BJ (cell line): ENCODE results near the gene KIF17. TPM values are rescaled to one million over a fixed set of nuclear protein-coding genes. Genes with fewer than 3 reads are reported as not detected.

Experiments
- CTCF ChIA-PET: fragments of 350-600 bp; formaldehyde crosslinking; extraction: SDS; loops from one replicate; lab custom pipeline; 2021; ENCODE audit warnings: antibody characterized with exemption, inconsistent platforms; lab: Yijun Ruan, JAX
- POLR2A ChIA-PET: fragments of 300-600 bp; sonication (Branson Sonifier 250); formaldehyde crosslinking; extraction: SDS; loops from one replicate; lab custom pipeline; 2021; ENCODE audit warnings: antibody characterized with exemption; lab: Charles Lee
- DNase-seq: peaks from one replicate; pipeline ENCODE4 v3.0.0-alpha.2; 2011; ENCODE audit warnings: low read depth
- H3K27me3 ChIP-seq: 2 replicates; pipeline ENCODE4 v1.6.0; 2011; ENCODE audit warnings: low read length; ENCODE audit not compliant: control insufficient read depth, insufficient read depth
- H3K36me3 ChIP-seq: 2 replicates; pipeline ENCODE4 v1.5.1; 2011; ENCODE audit warnings: low read length; ENCODE audit not compliant: control insufficient read depth, insufficient read depth
- H3K4me3 ChIP-seq: 2 replicates; pipeline ENCODE4 v1.5.1; 2011; ENCODE audit warnings: low read depth, mild to moderate bottlenecking, control low read depth, low read length
- polyA plus RNA-seq: library from polyadenylated mRNA; depleted of rRNA; stranded (reverse); fragments of >200 nt; gene quantifications from 2 replicates; pipeline ENCODE4 v1.2.3, GENCODE V29; 2011
- TF ChIP-seq, protein P1 (sequence below): IDR thresholded peaks from 2 replicates; pipeline ENCODE4 v1.5.1; 2011; ENCODE audit warnings: low read depth, mild to moderate bottlenecking, control low read depth, inconsistent platforms, low read length, moderate library complexity; ENCODE audit not compliant: insufficient read depth

KIF17 gene
- polyA plus RNA-seq, 1 experiment: 3.7 TPM

GRCh38 chr1:20715406-20715805 lies 2.4 kb downstream of the KIF17 start:
- TF ChIP-seq, protein P1, sequence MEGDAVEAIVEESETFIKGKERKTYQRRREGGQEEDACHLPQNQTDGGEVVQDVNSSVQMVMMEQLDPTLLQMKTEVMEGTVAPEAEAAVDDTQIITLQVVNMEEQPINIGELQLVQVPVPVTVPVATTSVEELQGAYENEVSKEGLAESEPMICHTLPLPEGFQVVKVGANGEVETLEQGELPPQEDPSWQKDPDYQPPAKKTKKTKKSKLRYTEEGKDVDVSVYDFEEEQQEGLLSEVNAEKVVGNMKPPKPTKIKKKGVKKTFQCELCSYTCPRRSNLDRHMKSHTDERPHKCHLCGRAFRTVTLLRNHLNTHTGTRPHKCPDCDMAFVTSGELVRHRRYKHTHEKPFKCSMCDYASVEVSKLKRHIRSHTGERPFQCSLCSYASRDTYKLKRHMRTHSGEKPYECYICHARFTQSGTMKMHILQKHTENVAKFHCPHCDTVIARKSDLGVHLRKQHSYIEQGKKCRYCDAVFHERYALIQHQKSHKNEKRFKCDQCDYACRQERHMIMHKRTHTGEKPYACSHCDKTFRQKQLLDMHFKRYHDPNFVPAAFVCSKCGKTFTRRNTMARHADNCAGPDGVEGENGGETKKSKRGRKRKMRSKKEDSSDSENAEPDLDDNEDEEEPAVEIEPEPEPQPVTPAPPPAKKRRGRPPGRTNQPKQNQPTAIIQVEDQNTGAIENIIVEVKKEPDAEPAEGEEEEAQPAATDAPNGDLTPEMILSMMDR: no peak
- no peaks in the 10 kb centered on the region for H3K36me3 ChIP-seq
- H3K4me3 ChIP-seq: no peak overlapping the region
- ChIA-PET CTCF (interaction anchor here (1.2 kb wide), 1 partner anchor 13 kb away, joined by 6 read pairs; no protein-coding TSS in a partner anchor), POLR2A (no interaction called here)
- DNase-seq: no peak
- no peaks in the 10 kb centered on the region for H3K27me3 ChIP-seq

- ChIA-PET CTCF (interaction anchor here (1.7 kb wide), 1 partner anchor 15 kb away, joined by 5 read pairs; no protein-coding TSS in a partner anchor), POLR2A (no interaction called here)
- TF ChIP-seq, protein P1: no peak
- Histone ChIP-seq H3K27me3 (no peaks in the 10 kb centered on the region), H3K36me3 (no peaks in the 10 kb centered on the region), H3K4me3 (no peak overlapping the region)
- DNase-seq: no peak
These were observed 4.4 kb downstream of the KIF17 start for GRCh38 chr1:20713440-20713839.

DNA sequence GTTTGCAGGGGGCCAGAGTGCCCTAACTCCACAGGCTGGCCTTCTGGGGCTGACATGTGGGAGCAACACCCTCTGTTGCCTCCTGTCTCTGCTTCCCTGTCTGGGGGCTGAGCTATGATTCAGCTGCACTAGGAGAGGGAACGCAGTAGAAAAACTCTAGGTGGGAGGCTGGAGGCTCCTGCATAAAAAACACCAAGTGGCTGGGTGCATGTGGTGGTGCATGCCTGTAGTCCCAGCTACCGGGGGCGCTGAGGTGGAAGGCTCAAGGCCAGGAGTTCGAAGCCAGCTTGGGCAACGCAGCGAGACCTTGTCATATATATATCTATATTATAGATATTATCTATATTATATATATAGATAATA lies 5.6 kb downstream of the KIF17 start:
- H3K27me3 ChIP-seq: no peaks in the 10 kb centered on the region
- no peaks in the 10 kb centered on the region for H3K36me3 ChIP-seq
- ChIA-PET POLR2A (no interaction called here), CTCF (interaction anchor here (0.6 to 1.7 kb wide), 3 partner anchors 13 to 483 kb away, joined by 4 to 5 read pairs (median 4); no protein-coding TSS in a partner anchor)
- TF ChIP-seq, protein P1: no peak
- DNase-seq: no peak
- H3K4me3 ChIP-seq: no peak overlapping the region

DNA sequence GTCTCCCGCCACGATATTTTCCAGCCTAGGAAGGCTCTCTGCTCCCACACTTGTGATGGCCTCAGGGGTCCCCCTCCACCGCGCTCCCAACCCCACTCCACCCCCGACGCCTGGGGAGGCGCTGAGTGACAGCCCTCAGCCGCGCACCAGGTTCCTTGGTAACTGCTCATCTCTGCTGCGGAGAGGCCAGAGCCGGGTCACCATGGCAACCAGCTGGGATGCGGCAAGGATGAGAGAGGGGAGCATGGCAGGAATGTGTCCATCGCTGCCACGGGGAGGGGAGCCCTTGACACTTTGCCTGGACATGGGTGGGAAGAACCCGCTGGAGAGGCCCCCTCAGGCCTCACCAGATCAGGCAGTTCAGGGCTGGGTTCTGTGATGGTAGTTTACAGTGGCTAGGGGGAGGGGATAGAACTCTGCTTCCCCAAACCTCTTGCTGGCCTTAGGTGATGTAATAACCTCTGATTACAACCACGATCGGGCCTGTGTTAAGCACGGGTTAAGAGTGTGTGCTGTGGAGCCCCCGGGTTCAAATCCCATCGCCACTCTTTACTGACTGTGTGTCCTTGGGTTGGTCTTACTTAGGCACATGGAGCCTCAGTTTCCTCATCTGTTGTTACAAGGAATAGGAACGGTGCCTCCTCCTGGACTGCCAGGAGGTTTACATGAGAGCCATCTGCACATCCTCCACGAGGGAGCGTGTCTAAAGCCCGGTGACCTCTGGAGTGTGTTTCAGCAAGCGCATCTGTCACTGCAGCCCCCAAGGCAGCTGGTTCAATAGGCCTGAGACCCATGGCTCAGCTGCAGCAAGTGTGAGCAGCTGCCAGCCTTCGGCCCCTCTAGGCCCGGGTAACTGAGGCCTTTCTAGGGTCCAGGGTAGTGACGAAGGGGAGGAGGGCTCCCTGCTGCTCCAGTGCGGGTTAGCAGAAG lies 6.3 kb downstream of the KIF17 start:
- Histone ChIP-seq H3K27me3 (no peaks in the 10 kb centered on the region), H3K4me3 (no peak overlapping the region), H3K36me3 (no peaks in the 10 kb centered on the region)
- TF ChIP-seq, protein P1: no peak
- no peak for DNase-seq
- POLR2A ChIA-PET: no interaction called here
- CTCF ChIA-PET: interaction anchor here (0.6 to 1.7 kb wide), 4 partner anchors 13 to 484 kb away, joined by 3 to 5 read pairs (median 4); no protein-coding TSS in a partner anchor
